ENCODE data around the gene NCAN. TPM values are rescaled to one million over a fixed set of nuclear protein-coding genes. Genes with fewer than 3 reads are reported as not detected.

The NCAN gene
- total RNA-seq, 3 donors from 2014 or later, result not detected

- H3K27ac ChIP-seq, result peak within 1 kb of the TSS; percentile 99
- H3K4me1 ChIP-seq, result peaks cover 7 to 9% of the 10 kb centered on the region in 2 donors
- no peaks in the 10 kb centered on the region for H3K27me3 ChIP-seq
- no peaks in the 10 kb centered on the region for H3K36me3 ChIP-seq
- H3K4me3 ChIP-seq, result peak within 1 kb of the TSS; percentile 84 to 99 (median 94)
- TF ChIP-seq POLR2AphosphoS5 (IDR thresholded peaks at IDR 0.05) (peak; percentile 59 to 87 (median 74)), POLR2A (IDR thresholded peaks at IDR 0.05) (peak; percentile 16), CTCF (IDR thresholded peaks at IDR 0.05) (peak in 1 of 3 donors; percentile 8)
- DNase-seq (ENCODE audit: low spot score in 2 of 2), result peak; percentile 99
- no peaks in the 10 kb centered on the region for H3K9me3 ChIP-seq
- intact Hi-C loops (cut with DNase I; ENCODE audit: low total_unique reads), result no loop called here
Measured at GRCh38 chr19:19192078-19192882, 19.5 kb upstream of the NCAN start, which contains the start of the genes BORCS8 and RFXANK. Gene BORCS8, minus strand, starts transcription at chr19:19192152. Its CDS starts 35 bp downstream, at chr19:19192117. Gene RFXANK, plus strand, starts transcription at chr19:19192258. Its CDS starts 1,689 bp downstream, at chr19:19193947.

- TF ChIP-seq POLR2AphosphoS5 (IDR thresholded peaks at IDR 0.05) (no peak), CTCF (IDR thresholded peaks at IDR 0.05) (no peak), POLR2A (IDR thresholded peaks at IDR 0.05) (no peak)
- Histone ChIP-seq H3K4me1 (peaks cover 7 to 9% of the 10 kb centered on the region in 2 donors), H3K27me3 (no peaks in the 10 kb centered on the region), H3K36me3 (no peaks in the 10 kb centered on the region), H3K9me3 (no peaks in the 10 kb centered on the region), H3K4me3 (peak overlapping the region; percentile 84 to 99 (median 94)), H3K27ac (peak overlapping the region; percentile 99)
- intact Hi-C loops (cut with DNase I; ENCODE audit: low total_unique reads), result no loop called here
- no peak for DNase-seq (ENCODE audit: low spot score in 2 of 2)
Measured at GRCh38 chr19:19192910-19193423, 18.8 kb upstream of the NCAN start.

- Histone ChIP-seq H3K9me3 (no peaks in the 10 kb centered on the region), H3K27me3 (no peaks in the 10 kb centered on the region), H3K27ac (peak overlapping the region in 1 of 2 donors; percentile 51), H3K36me3 (no peaks in the 10 kb centered on the region), H3K4me3 (peak overlapping the region in 2 of 3 donors; percentile 84 to 99), H3K4me1 (peaks cover 7 to 9% of the 10 kb centered on the region in 2 donors)
- intact Hi-C loops (cut with DNase I; ENCODE audit: low total_unique reads), result no loop called here
- no peak for DNase-seq (ENCODE audit: low spot score in 2 of 2)
- TF ChIP-seq POLR2A (IDR thresholded peaks at IDR 0.05) (no peak), POLR2AphosphoS5 (IDR thresholded peaks at IDR 0.05) (no peak), CTCF (IDR thresholded peaks at IDR 0.05) (no peak)
Measured at GRCh38 chr19:19193926-19194325, 17.8 kb upstream of the NCAN start.

- Histone ChIP-seq H3K36me3 (no peaks in the 10 kb centered on the region), H3K4me3 (peak overlapping the region; percentile 64 to 77 (median 69)), H3K27me3 (no peaks in the 10 kb centered on the region), H3K27ac (peak overlapping the region; percentile 64 to 85), H3K4me1 (peaks cover 0 to 10% of the 10 kb centered on the region in 2 donors), H3K9me3 (no peaks in the 10 kb centered on the region)
- no peak for DNase-seq (ENCODE audit: low spot score in 2 of 2)
- TF ChIP-seq CTCF (IDR thresholded peaks at IDR 0.05) (no peak), POLR2AphosphoS5 (IDR thresholded peaks at IDR 0.05) (no peak), POLR2A (IDR thresholded peaks at IDR 0.05) (no peak)
- intact Hi-C loops (cut with DNase I; ENCODE audit: low total_unique reads), result no loop called here
Measured at GRCh38 chr19:19201697-19202630, 9.8 kb upstream of the NCAN start.
